Panc1 (cell line): ENCODE results near the gene SLC6A6. TPM values are rescaled to one million over a fixed set of nuclear protein-coding genes. Genes with fewer than 3 reads are reported as not detected.
A peak's percentile ranks its signal among the peaks of the same experiment; 100 is the strongest.

ENCODE experiments used
- ATAC-seq: fragments of 200-7000 bp; cut with Tn5 transposase; 2 replicates; pipeline ENCODE4 v1.9.1; 2020; ENCODE audit warnings: mild to moderate bottlenecking, moderate library complexity
- BruUV-seq: library from RNA; stranded (reverse); fragments of 400-500 nt; replicated peaks from 2 replicates; lab custom pipeline; 2021; lab: Mats Ljungman, UMichigan
- CTCF ChIA-PET: fragments of 300-600 bp; sonication (Branson Sonifier 250); formaldehyde crosslinking; loops from one replicate; lab custom pipeline; 2022; ENCODE audit warnings: antibody characterized with exemption; lab: Charles Lee
- POLR2A ChIA-PET: fragments of 300-600 bp; sonication (Branson Sonifier 250); formaldehyde crosslinking; loops from one replicate; lab custom pipeline; 2022; ENCODE audit warnings: antibody characterized with exemption; lab: Charles Lee
- DNase-seq: peaks from one replicate; pipeline ENCODE4 v3.0.0-alpha.2; 2010; ENCODE audit warnings: low read depth, low spot score
- H3K27ac ChIP-seq: 2 replicates; pipeline ENCODE4 v1.5.1; 2011; ENCODE audit warnings: mild to moderate bottlenecking, low read length, inconsistent platforms
- H3K27me3 ChIP-seq: fragments of 200-500 bp; sonication (Bioruptor generic); 2 replicates; pipeline ENCODE4 v1.6.0; 2014; ENCODE audit warnings: low read length, inconsistent platforms; ENCODE audit not compliant: control insufficient read depth, insufficient read depth
- H3K36me3 ChIP-seq: fragments of 200-500 bp; sonication (Bioruptor generic); 2 replicates; pipeline ENCODE4 v1.5.1; 2014; ENCODE audit warnings: inconsistent platforms, mild to moderate bottlenecking, low read length, moderate library complexity; ENCODE audit not compliant: control insufficient read depth, insufficient read depth
- H3K4me1 ChIP-seq: 2 replicates; pipeline ENCODE4 v1.5.1; 2011; ENCODE audit warnings: inconsistent platforms, mild to moderate bottlenecking, low read length, moderate library complexity; ENCODE audit not compliant: control insufficient read depth, insufficient read depth
- H3K4me3 ChIP-seq, 2 experiments: 2 replicates each; pipeline ENCODE4 v1.5.1; 2011 to 2012; ENCODE audit warnings: low read depth in 2 of 2, low read length in 2 of 2, mild to moderate bottlenecking in 2 of 2, inconsistent platforms in 1 of 2, moderate library complexity in 1 of 2
- H3K9me3 ChIP-seq: fragments of 200-500 bp; sonication (Bioruptor generic); 2 replicates; pipeline ENCODE4 v1.5.1; 2014; ENCODE audit warnings: low read depth, mild to moderate bottlenecking, inconsistent platforms, low read length, moderate library complexity; ENCODE audit not compliant: control insufficient read depth, insufficient read depth
- CTCF ChIP-seq: fragments of 450-650 bp; IDR thresholded peaks from 2 replicates; pipeline ENCODE4 v1.5.1; 2017; ENCODE audit warnings: mild to moderate bottlenecking
- POLR2AphosphoS5 ChIP-seq: IDR thresholded peaks from 2 replicates; pipeline ENCODE4 v1.6.1; 2012; ENCODE audit warnings: mild to moderate bottlenecking, low read depth, low read length, moderate library complexity
- REST ChIP-seq, 2 experiments: IDR thresholded peaks; 2 replicates each; pipeline ENCODE4 v1.6.1; 2011 to 2012; ENCODE audit warnings: low read depth in 2 of 2, control low read depth in 1 of 2, low read length in 1 of 2, mild to moderate bottlenecking in 1 of 2, moderate library complexity in 1 of 2; ENCODE audit not compliant: insufficient read depth in 1 of 2
- SIN3A ChIP-seq: IDR thresholded peaks from 2 replicates; pipeline ENCODE4 v1.6.1; 2012; ENCODE audit warnings: low read depth, mild to moderate bottlenecking, low read length, moderate library complexity, borderline replicate concordance; ENCODE audit not compliant: insufficient read depth
- TCF7L2 ChIP-seq: IDR thresholded peaks from 2 replicates; pipeline ENCODE4 v1.6.1; 2011; ENCODE audit warnings: mild to moderate bottlenecking, low read depth, low read length, inconsistent platforms
- in situ Hi-C: cut with HindIII; loops from 2 replicates; pipeline ENCODE4 v1.10.0; 2016; ENCODE audit warnings: low sequenced_read_pairs, low pct_unique_long_range_greater_than_20kb
- intact Hi-C: fragments of 100-400 bp; cut with micrococcal nuclease; formaldehyde crosslinking; loops from one replicate; pipeline ENCODE4 v1.10.0; 2022; ENCODE audit not compliant: unreplicated experiment
- total RNA-seq: library from RNA; stranded (reverse); gene quantifications from one replicate; pipeline ENCODE4 v1.2.1, GENCODE V29; 2021; ENCODE audit not compliant: unreplicated experiment

Gene SLC6A6
- total RNA-seq, 1 experiment from 2014 or later, result 61.0 TPM

- no TSS peak for BruUV-seq
- no peaks in the 10 kb centered on the region; the same call in 1 of the 2 replicates for H3K36me3 ChIP-seq
- intact Hi-C loops, result loop anchor here (10.0 kb wide), 1 partner anchor 53 kb away; no protein-coding TSS in a partner anchor
- H3K27me3 ChIP-seq, result no peaks in the 10 kb centered on the region
- H3K27ac ChIP-seq, result peak overlapping the region; percentile 87
- DNase-seq (no peak), ATAC-seq (no peak)
- H3K4me3 ChIP-seq, result peak overlapping the region; percentile 87 to 88
- H3K9me3 ChIP-seq, result no peaks in the 10 kb centered on the region
- peaks cover 29% of the 10 kb centered on the region for H3K4me1 ChIP-seq
- ChIA-PET CTCF (no interaction called here), POLR2A (no interaction called here)
- TF ChIP-seq CTCF (no peak), POLR2AphosphoS5 (no peak), TCF7L2 (no peak)
- in situ Hi-C loops, result no loop called here
Observed at GRCh38 chr3:14401692-14402303, 608 bp upstream of the SLC6A6 start.

- BruUV-seq, result no TSS peak
- Histone ChIP-seq H3K27me3 (no peaks in the 10 kb centered on the region), H3K36me3 (no peaks in the 10 kb centered on the region; the same call in 1 of the 2 replicates), H3K9me3 (no peaks in the 10 kb centered on the region), H3K4me3 (peak overlapping the region; percentile 87 to 88), H3K27ac (peak overlapping the region; percentile 85), H3K4me1 (peaks cover 33% of the 10 kb centered on the region)
- TF ChIP-seq POLR2AphosphoS5 (no peak), REST (IDR thresholded peaks at IDR 0.05; ENCODE audit: insufficient read depth in 1 of 2, low read depth in 2 of 2, low read length in 1 of 2) (no peak), SIN3A (no peak), CTCF (no peak), TCF7L2 (no peak)
- CTCF ChIA-PET, result no interaction called here
- intact Hi-C loops (loop anchor here (10.0 kb wide), 1 partner anchor 51 kb away; no protein-coding TSS in a partner anchor), in situ Hi-C loops (no loop called here)
- ATAC-seq (no peak), DNase-seq (no peak)
- POLR2A ChIA-PET, result no interaction called here
Observed at GRCh38 chr3:14403619-14404155, 1.3 kb downstream of the SLC6A6 start.
